Hepatocyte (in vitro differentiated cells): ENCODE measurements around the gene COL9A2.

Experiments
- EZH2 ChIP-seq: fragments of 200-600 bp; sonication (generic); IDR thresholded peaks from 2 replicates; pipeline ENCODE4 v1.6.1; 2016; ENCODE audit warnings: antibody characterized with exemption, mild to moderate bottlenecking, borderline replicate concordance
- TF ChIP-seq, protein P1 (sequence below): fragments of 200-600 bp; sonication (generic); IDR thresholded peaks from 2 replicates; pipeline ENCODE4 v1.5.1; 2016; ENCODE audit warnings: antibody characterized with exemption, mild to moderate bottlenecking; ENCODE audit not compliant: poor library complexity

DNA sequence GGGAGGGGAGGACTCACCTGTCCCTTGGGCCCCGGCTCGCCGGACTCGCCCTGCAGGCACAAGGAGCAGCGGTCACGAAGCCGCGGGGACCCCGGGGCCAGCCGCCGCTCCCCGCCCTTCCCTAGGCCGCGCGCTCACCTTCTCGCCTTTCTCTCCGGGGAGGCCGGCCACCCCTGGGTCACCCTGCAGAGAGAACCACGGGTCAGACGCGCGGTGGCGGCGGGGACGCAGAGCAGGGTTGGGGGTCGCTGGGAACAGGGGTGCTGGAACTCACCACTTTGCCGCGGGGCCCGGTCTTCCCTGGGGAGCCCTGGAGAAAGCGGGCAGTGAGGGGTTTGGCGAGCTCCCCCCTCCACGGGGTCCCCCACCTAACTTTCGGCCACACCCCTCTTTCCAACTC is 13.3 kb downstream of the COL9A2 start:
- TF ChIP-seq, protein P1, sequence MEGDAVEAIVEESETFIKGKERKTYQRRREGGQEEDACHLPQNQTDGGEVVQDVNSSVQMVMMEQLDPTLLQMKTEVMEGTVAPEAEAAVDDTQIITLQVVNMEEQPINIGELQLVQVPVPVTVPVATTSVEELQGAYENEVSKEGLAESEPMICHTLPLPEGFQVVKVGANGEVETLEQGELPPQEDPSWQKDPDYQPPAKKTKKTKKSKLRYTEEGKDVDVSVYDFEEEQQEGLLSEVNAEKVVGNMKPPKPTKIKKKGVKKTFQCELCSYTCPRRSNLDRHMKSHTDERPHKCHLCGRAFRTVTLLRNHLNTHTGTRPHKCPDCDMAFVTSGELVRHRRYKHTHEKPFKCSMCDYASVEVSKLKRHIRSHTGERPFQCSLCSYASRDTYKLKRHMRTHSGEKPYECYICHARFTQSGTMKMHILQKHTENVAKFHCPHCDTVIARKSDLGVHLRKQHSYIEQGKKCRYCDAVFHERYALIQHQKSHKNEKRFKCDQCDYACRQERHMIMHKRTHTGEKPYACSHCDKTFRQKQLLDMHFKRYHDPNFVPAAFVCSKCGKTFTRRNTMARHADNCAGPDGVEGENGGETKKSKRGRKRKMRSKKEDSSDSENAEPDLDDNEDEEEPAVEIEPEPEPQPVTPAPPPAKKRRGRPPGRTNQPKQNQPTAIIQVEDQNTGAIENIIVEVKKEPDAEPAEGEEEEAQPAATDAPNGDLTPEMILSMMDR = no peak
- TF ChIP-seq EZH2 = no peak
